Measurements from ENCODE around the gene BCOR.

Gene BCOR

GRCh38 chrX:40061871-40062524, 35.8 kb downstream of the BCOR start:
- Histone ChIP-seq H3K4me1 (ENCODE audit: insufficient read depth, poor library complexity, severe bottlenecking) (no peaks in the 10 kb centered on the region), H3K4me3 (ENCODE audit: severe bottlenecking) (no peak overlapping the region), H3K9me3 (ENCODE audit: severe bottlenecking) (no peaks in the 10 kb centered on the region), H3K27ac (ENCODE audit: poor library complexity, severe bottlenecking) (no peak overlapping the region), H3K27me3 (ENCODE audit: insufficient read depth, poor library complexity, severe bottlenecking) (no peaks in the 10 kb centered on the region), H3K36me3 (ENCODE audit: low read depth) (peaks cover 23% of the 10 kb centered on the region)
- TF ChIP-seq, protein P1, sequence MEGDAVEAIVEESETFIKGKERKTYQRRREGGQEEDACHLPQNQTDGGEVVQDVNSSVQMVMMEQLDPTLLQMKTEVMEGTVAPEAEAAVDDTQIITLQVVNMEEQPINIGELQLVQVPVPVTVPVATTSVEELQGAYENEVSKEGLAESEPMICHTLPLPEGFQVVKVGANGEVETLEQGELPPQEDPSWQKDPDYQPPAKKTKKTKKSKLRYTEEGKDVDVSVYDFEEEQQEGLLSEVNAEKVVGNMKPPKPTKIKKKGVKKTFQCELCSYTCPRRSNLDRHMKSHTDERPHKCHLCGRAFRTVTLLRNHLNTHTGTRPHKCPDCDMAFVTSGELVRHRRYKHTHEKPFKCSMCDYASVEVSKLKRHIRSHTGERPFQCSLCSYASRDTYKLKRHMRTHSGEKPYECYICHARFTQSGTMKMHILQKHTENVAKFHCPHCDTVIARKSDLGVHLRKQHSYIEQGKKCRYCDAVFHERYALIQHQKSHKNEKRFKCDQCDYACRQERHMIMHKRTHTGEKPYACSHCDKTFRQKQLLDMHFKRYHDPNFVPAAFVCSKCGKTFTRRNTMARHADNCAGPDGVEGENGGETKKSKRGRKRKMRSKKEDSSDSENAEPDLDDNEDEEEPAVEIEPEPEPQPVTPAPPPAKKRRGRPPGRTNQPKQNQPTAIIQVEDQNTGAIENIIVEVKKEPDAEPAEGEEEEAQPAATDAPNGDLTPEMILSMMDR (IDR thresholded peaks at IDR 0.05; ENCODE audit: poor library complexity, severe bottlenecking): no peak
- DNase-seq (ENCODE audit: low spot score) (no peak), ATAC-seq (ENCODE audit: low read depth) (no peak)

GRCh38 chrX:40061005-40061404, 36.8 kb downstream of the BCOR start:
- Histone ChIP-seq H3K4me1 (ENCODE audit: insufficient read depth, poor library complexity, severe bottlenecking) (no peaks in the 10 kb centered on the region), H3K9me3 (ENCODE audit: severe bottlenecking) (no peaks in the 10 kb centered on the region), H3K36me3 (ENCODE audit: low read depth) (peaks cover 23% of the 10 kb centered on the region), H3K27ac (ENCODE audit: poor library complexity, severe bottlenecking) (no peak overlapping the region), H3K27me3 (ENCODE audit: insufficient read depth, poor library complexity, severe bottlenecking) (no peaks in the 10 kb centered on the region), H3K4me3 (ENCODE audit: severe bottlenecking) (no peak overlapping the region)
- DNase-seq (ENCODE audit: low spot score): no peak
- no peak for ATAC-seq (ENCODE audit: low read depth)
- TF ChIP-seq, protein P1 (IDR thresholded peaks at IDR 0.05; ENCODE audit: poor library complexity, severe bottlenecking): no peak

GRCh38 chrX:40060356-40060845, 37.4 kb downstream of the BCOR start:
- Histone ChIP-seq H3K4me3 (ENCODE audit: severe bottlenecking) (no peak overlapping the region), H3K27ac (ENCODE audit: poor library complexity, severe bottlenecking) (no peak overlapping the region), H3K36me3 (ENCODE audit: low read depth) (peaks cover 30% of the 10 kb centered on the region), H3K27me3 (ENCODE audit: insufficient read depth, poor library complexity, severe bottlenecking) (no peaks in the 10 kb centered on the region), H3K9me3 (ENCODE audit: severe bottlenecking) (no peaks in the 10 kb centered on the region), H3K4me1 (ENCODE audit: insufficient read depth, poor library complexity, severe bottlenecking) (no peaks in the 10 kb centered on the region)
- ATAC-seq (ENCODE audit: low read depth) (no peak), DNase-seq (ENCODE audit: low spot score) (no peak)
- TF ChIP-seq, protein P1 (IDR thresholded peaks at IDR 0.05; ENCODE audit: poor library complexity, severe bottlenecking): no peak

GRCh38 chrX:40058719-40059118, 39.0 kb downstream of the BCOR start:
- no peaks in the 10 kb centered on the region for H3K4me1 ChIP-seq (ENCODE audit: insufficient read depth, poor library complexity, severe bottlenecking)
- H3K9me3 ChIP-seq (ENCODE audit: severe bottlenecking): no peaks in the 10 kb centered on the region
- ATAC-seq (ENCODE audit: low read depth): no peak
- H3K36me3 ChIP-seq (ENCODE audit: low read depth): peaks cover 40% of the 10 kb centered on the region
- DNase-seq (ENCODE audit: low spot score): no peak
- no peak overlapping the region for H3K27ac ChIP-seq (ENCODE audit: poor library complexity, severe bottlenecking)
- no peak overlapping the region for H3K4me3 ChIP-seq (ENCODE audit: severe bottlenecking)
- TF ChIP-seq, protein P1 (IDR thresholded peaks at IDR 0.05; ENCODE audit: poor library complexity, severe bottlenecking): no peak
- no peaks in the 10 kb centered on the region for H3K27me3 ChIP-seq (ENCODE audit: insufficient read depth, poor library complexity, severe bottlenecking)

DNA sequence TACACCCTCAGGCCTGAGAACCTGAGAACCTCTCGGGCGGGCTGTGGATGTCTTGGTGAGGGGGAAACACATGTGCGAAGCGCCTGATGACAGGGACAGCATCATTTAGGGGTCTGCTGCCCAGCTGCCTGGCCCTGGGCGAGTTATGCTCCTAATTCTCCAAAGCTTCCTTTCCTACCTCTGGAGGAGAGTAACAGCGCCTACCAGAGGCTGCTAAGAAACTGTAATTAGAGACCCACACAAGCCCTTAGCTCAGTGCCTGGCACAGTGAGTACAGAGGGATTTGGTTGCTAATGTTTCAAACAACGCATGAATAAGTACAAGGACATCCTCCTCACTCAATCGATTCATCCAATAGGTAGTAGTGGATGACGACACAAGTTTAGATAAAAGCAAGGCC, 40.4 kb downstream of the BCOR start:
- Histone ChIP-seq H3K27me3 (ENCODE audit: insufficient read depth, poor library complexity, severe bottlenecking) (no peaks in the 10 kb centered on the region), H3K27ac (ENCODE audit: poor library complexity, severe bottlenecking) (no peak overlapping the region), H3K4me1 (ENCODE audit: insufficient read depth, poor library complexity, severe bottlenecking) (no peaks in the 10 kb centered on the region), H3K4me3 (ENCODE audit: severe bottlenecking) (no peak overlapping the region), H3K36me3 (ENCODE audit: low read depth) (peaks cover 47% of the 10 kb centered on the region), H3K9me3 (ENCODE audit: severe bottlenecking) (no peaks in the 10 kb centered on the region)
- no peak for ATAC-seq (ENCODE audit: low read depth)
- DNase-seq (ENCODE audit: low spot score): no peak
- TF ChIP-seq, protein P1 (IDR thresholded peaks at IDR 0.05; ENCODE audit: poor library complexity, severe bottlenecking): no peak

All from RWPE2 (cell line).